Lung microvascular endothelial cell (primary cell): ENCODE measurements around the gene RUSC2. TPM values are rescaled to one million over a fixed set of nuclear protein-coding genes. Genes with fewer than 3 reads are reported as not detected.
"Not testable (repeated sequence)": the region's sequence is repeated elsewhere in the genome, so short reads cannot be mapped to it uniquely, and the experiment has no call there.

Source experiments
- DNase-seq, 2 donors: peaks; one replicate each; pipeline versions ENCODE4 v3.0.0 to v3.0.0-alpha.2; 2010; ENCODE audit warnings: low read depth in 2 of 2
- total RNA-seq: library from RNA; depleted of rRNA; stranded (reverse); fragments of >200 nt; gene quantifications from 2 replicates; pipeline ENCODE4 v1.2.1, GENCODE V29; 2014

RUSC2 gene
- total RNA-seq, 1 donor from 2014 or later, result 10.9 TPM

DNA sequence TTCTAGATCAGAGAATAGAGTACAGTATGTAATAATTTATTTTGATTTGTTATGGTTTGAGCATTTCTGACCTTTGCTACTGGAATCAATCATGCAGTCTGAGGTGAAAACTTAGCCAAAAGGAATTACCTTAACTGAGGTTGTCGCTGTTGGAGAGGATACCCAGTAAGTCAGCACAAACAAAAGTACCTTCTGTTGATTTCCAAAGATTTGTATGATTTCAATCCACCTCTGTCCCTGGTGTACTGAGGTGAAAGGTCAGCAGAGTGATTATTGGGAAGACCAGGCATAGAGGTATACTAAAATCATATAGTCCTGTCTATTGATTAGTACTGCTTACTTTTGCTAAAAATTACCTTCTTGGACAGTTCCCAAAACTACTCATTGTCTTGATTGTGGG, 32.8 kb downstream of the RUSC2 start:
- no peak for DNase-seq

DNA sequence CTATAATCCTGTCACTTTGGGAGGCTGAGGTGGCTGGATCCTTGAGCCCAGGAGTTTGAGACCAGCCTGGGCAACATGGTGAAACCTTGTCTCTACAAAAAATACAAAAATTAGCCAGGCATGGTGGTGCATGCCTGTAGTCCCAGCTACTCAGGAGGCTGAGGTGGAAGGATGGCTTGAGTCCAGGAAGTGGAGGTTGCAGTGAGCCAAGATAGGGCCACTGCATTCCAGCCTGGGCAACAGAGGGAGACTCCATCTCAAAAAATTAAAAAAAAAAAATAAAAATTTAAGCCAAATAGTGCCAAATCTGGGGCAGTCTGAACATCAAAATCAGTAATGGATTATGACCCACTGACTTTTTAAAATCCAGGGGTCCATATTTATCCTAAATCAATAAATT, 33.6 kb downstream of the RUSC2 start:
- not testable (repeated sequence) for DNase-seq

DNA sequence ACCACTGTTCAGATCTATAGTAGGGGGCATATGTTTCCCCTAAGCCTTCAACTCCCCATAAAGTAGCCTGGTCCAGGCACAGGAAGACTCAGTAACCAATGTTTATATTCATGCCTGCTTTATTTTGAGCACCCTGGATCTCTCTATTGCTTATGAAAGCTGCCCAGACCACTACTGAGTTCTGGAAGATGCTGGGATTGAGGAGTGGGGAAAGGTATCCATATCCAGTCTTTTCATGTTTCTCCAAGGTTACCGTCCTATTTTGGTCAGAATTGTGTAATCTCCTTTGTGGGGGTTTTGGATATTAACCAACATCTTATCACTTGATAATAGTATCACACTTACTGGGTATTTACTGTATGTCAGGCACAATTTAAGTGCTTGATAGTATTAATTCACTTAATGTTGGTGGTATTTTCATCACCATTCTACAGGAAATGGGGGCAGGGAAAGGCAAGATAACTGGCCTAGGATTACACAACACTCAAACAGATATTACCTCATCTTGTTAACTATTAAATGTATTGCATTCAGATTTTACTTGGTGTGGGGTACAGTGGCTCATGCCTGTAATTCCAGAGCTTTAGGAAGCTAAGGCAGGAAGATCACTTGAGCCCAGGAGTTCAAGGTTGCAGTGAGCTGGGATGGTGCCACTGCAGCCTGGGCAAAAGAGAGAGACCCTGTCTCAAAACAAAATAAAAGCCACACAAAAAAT, 36.3 kb downstream of the RUSC2 start:
- peak; percentile 39 to 53 for DNase-seq

DNA sequence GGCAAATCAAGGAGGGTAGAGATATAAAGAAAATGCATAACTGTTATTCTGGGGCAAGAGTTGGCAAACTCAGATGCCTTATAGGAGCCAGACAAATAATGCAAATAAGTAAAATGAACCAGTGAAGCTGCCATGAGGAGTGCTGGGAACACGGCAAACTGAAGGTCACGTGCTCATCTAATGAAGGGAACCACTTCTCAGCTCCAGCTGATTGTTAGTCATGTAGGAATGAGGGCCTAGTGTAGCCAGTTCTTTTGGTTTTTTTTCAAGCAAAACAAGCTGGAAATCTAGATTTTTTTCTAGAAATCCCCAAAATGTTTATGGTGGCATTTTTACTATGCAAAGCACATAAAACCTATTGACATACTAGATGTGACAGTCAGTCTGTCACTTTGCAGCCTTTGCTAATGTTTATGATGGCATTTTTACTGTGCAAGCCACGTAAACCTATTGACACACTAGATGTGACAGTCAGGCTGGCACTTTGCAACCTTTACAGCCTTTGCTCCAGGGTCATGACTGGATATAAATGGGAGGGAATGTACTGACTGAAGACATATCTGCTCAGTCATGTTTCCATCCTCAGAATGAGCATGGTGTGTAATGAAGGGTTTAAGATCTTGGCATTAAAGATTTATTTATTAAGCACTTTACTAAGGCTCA, 39.4 kb downstream of the RUSC2 start:
- DNase-seq, result no peak

DNA sequence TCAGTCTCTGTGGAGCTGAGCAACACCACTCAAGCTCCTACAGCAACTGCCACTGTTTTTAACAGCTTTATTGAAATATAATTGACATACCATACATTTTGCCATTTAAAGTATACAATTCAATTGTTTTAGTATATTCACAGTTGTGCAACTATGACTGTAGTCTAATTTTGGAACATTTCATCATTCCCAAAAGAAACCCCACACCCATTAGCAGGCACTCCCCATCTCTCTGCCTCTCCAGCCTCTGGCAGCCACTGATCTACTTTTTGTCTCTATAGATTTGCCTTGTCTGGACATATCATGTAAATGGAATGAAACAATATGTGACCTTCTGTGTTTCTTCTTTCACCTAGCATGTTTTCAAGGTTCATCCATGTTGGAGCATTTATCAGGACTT, 43.5 kb downstream of the RUSC2 start:
- DNase-seq, result no peak

DNA sequence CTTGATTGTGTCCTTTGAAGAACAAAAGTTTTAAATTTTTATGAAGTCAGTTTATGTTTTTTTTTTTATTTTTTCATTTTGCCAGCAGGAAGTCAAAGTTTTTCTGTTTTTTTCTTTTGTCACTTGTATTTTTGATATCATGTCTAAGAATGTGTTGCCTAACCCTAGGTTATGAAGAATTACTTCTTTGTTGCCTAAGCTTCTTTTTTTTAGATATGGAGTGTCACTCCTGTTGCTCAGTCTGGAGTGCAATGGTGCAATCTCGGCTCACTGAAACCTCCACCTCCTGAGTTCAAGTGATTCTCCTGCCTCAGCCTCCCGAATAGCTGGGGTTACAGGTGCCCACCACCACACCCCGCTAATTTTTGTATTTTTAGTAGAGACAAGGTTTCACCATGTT, 45.0 kb downstream of the RUSC2 start:
- DNase-seq, result not testable (repeated sequence)

DNA sequence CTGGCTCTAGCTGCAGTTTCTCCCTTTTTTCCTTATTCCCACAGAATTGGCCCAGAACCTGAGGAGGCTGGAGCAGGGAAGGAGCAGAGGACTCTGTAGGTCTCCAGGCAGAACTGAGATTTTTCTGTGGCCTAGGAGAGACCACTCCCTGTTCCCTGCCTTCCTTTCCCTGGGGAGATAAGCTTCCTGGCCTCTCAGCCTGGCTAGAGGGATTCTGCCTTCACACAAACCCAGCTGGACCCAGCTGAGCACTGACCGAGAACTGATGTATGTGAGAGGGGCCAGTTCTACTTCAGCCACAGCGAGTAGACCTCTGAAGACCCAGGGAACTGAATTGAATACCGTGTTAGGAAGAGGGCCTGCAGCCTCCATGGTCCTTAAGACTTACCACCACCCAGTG, 48.0 kb downstream of the RUSC2 start:
- no peak for DNase-seq

DNA sequence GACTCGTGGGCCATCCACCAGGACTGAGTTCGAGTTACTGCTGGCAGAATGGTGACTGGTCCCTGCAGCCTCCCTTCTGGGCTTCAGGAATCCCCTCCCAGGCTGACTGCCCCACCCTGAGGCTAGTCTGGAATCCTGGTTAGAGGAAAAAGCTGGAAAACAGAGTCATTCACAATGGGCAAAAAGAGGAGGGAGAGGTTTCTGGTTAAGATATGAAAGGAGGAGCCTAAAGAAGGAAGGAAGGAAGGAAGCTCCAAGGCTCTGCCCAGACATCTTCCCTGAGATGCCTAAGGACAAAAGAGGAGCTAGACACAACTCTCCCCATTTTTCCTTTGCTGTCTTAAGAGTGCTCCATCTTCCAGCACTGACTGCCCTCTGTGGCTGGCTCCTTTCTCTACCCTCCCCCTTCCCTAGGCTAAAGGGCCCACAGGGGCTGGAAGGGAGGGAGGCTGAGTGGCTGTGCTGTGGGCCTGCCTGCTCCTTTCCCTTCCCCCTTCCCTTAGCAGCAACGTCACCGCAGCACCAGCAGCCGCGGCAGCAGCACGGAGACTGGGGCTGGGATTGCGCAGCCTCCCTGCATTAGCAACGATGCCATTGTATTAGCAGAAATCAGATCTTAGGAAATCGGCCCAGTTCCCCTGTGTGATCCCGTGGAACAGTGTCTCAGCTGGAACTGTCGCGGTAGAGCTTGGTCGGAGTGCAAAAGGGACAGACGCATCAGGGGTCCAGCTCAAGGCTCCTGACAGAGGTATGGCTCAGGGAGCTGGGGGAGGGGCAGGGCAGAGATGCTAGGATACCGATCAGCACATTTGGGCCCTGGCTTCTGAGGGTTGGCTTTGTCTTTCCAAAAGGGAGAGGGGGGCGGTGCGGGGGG, 48.7 kb downstream of the RUSC2 start:
- DNase-seq, result peak; percentile 69 to 82

Other genes with a start within 250 kb of the RUSC2 start
- gene TESK1, start 115.2 kb downstream of the RUSC2 start, total RNA-seq, result 2.8 and 6.3 TPM in 2 replicates
- gene CD72, start 128.3 kb downstream of the RUSC2 start, total RNA-seq, result under 0.01 TPM in 1 of 2 replicates, not detected in the other
- not detected in 2 replicates for gene SIT1, start 160.8 kb downstream of the RUSC2 start, total RNA-seq
- 215,777 and 328,792 TPM in 2 replicates for gene RMRP, start 167.9 kb downstream of the RUSC2 start, total RNA-seq
- 10.9 and 16.9 TPM in 2 replicates for gene CCDC107, start 168.2 kb downstream of the RUSC2 start, total RNA-seq
- under 0.01 and 0.44 TPM in 2 replicates for gene ARHGEF39, start 175.1 kb downstream of the RUSC2 start, total RNA-seq
- 0.22 TPM in 1 of 2 replicates, not detected in the other for gene CA9, start 183.8 kb downstream of the RUSC2 start, total RNA-seq
- 7.3 and 9.8 TPM in 2 replicates for gene TPM2, start 199.8 kb downstream of the RUSC2 start, total RNA-seq
- gene TLN1, start 242.1 kb downstream of the RUSC2 start, total RNA-seq, result 165 and 180 TPM in 2 replicates
- 34.4 and 36.7 TPM in 2 replicates for gene CREB3, start 242.6 kb downstream of the RUSC2 start, total RNA-seq